Measurements from ENCODE around the gene ACTG1.

GRCh38 chr17:81488276-81488860 lies 24.2 kb downstream of the ACTG1 start:
- TF ChIP-seq CTCF (IDR thresholded peaks at IDR 0.05) (no peak), EZH2 (IDR thresholded peaks at IDR 0.05; ENCODE audit: borderline replicate concordance, insufficient read depth, low read depth, low read length, poor library complexity, severe bottlenecking) (no peak)

Data from B cell (primary cell).